NB4 (cell line): ENCODE data around the gene VWA3A.
A peak's percentile ranks its signal among the peaks of the same experiment; 100 is the strongest.
"Not testable (repeated sequence)": the region's sequence is repeated elsewhere in the genome, so short reads cannot be mapped to it uniquely, and the experiment has no call there.

Experiments used
- DNase-seq: peaks from one replicate; pipeline ENCODE4 v3.0.0; 2010; ENCODE audit warnings: low read depth
- H3K4me3 ChIP-seq: one replicate; pipeline ENCODE4 v1.5.1; 2011; ENCODE audit warnings: mild to moderate bottlenecking, low read depth, low read length, moderate library complexity
- MYC ChIP-seq: IDR thresholded peaks from 2 replicates; pipeline ENCODE4 v1.6.1; 2011; ENCODE audit warnings: low read depth, low read length
- POLR2A ChIP-seq: IDR thresholded peaks from 2 replicates; pipeline ENCODE4 v1.6.1; 2011; ENCODE audit warnings: mild to moderate bottlenecking; ENCODE audit not compliant: insufficient read length; ENCODE audit errors: extremely low read depth
- TF ChIP-seq, protein P1 (sequence below): IDR thresholded peaks from one replicate; pipeline ENCODE4 v1.5.1; 2012; ENCODE audit warnings: low read depth, low read length
- TF ChIP-seq, protein P2 (sequence below): IDR thresholded peaks from 2 replicates; pipeline ENCODE4 v1.6.1; 2011; ENCODE audit warnings: low read depth, low read length

Gene VWA3A

DNA sequence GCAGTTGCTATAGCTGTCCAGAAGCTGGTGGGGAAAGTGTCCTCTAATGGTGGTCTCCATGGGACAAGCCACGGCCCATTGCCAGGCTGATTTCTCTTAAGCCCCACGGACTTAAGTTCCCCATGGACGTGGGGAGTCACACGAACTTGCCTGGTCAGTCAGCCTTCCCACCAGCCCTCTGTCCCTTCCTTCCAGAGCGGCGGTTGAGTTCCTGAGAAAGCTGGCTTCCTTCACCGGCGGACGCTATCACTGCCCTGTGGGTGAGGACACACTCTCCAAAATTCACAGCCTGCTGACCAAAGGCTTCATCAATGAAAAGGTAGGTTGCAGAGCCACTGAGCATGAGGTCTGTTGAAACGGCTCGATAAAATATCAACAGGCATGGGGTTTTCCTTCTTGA is 60.0 kb downstream of the VWA3A start:
- TF ChIP-seq, protein P1, sequence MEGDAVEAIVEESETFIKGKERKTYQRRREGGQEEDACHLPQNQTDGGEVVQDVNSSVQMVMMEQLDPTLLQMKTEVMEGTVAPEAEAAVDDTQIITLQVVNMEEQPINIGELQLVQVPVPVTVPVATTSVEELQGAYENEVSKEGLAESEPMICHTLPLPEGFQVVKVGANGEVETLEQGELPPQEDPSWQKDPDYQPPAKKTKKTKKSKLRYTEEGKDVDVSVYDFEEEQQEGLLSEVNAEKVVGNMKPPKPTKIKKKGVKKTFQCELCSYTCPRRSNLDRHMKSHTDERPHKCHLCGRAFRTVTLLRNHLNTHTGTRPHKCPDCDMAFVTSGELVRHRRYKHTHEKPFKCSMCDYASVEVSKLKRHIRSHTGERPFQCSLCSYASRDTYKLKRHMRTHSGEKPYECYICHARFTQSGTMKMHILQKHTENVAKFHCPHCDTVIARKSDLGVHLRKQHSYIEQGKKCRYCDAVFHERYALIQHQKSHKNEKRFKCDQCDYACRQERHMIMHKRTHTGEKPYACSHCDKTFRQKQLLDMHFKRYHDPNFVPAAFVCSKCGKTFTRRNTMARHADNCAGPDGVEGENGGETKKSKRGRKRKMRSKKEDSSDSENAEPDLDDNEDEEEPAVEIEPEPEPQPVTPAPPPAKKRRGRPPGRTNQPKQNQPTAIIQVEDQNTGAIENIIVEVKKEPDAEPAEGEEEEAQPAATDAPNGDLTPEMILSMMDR = no peak
- TF ChIP-seq, protein P2, sequence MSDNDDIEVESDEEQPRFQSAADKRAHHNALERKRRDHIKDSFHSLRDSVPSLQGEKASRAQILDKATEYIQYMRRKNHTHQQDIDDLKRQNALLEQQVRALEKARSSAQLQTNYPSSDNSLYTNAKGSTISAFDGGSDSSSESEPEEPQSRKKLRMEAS = no peak
- TF ChIP-seq MYC (no peak), POLR2A (no peak)
- DNase-seq = no peak
- H3K4me3 ChIP-seq = no peak overlapping the region

GRCh38 chr16:22153078-22153477 is 60.7 kb downstream of the VWA3A start:
- peak; percentile 16 for DNase-seq
- not testable (repeated sequence) for H3K4me3 ChIP-seq

DNA sequence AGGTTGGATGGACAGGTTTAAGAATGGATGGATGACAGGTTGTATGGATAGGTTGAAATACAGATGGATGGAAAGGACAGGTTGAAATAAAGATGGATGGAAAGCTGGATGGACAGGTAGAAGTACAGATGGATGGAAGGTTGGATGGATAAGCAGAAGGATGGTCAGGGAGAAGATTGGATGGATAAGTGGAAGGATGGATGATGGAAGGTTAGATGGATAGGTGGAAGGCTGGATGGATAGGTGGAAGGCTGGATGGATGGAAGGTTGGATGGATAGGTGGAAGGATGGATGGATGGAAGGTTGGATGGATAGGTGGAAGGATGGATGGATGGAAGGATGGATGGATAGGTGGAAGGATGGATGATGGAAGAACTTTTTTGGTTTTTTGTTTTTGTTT is 69.1 kb downstream of the VWA3A start:
- H3K4me3 ChIP-seq = no peak overlapping the region
- no peak for DNase-seq
- TF ChIP-seq MYC (no peak), POLR2A (no peak)
- TF ChIP-seq, protein P1 = no peak
- TF ChIP-seq, protein P2 = no peak

- TF ChIP-seq MYC (no peak), POLR2A (no peak)
- TF ChIP-seq, protein P2 = no peak
- TF ChIP-seq, protein P1 = no peak
- DNase-seq = no peak
- no peak within 1 kb of the TSS for H3K4me3 ChIP-seq
Measured at GRCh38 chr16:22161999-22162655, 69.8 kb downstream of the VWA3A start, which contains the start of gene SDR42E2. SDR42E2 (plus strand) TSS chr16:22162506; CDS start chr16:22165583, 3,077 bp downstream.

DNA sequence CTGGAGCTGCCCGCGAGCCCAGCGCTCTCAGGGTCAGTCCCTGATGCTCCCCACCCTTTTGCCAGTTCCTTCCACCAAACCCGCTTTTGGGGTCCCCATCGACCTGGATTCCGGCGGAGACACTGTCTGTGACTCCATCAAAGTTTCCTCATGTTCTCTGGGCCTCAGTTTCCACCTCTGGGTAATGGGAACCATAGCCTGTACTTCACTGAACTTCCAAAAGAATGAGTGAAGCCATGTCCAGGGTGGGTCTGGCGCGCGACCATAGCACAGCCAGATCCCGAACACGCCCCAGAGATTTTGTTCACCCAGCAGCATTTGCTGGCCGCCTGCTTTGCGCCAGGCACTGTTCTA is 70.3 kb downstream of the VWA3A start:
- H3K4me3 ChIP-seq = no peak overlapping the region
- DNase-seq = no peak
- TF ChIP-seq, protein P2 = no peak

DNA sequence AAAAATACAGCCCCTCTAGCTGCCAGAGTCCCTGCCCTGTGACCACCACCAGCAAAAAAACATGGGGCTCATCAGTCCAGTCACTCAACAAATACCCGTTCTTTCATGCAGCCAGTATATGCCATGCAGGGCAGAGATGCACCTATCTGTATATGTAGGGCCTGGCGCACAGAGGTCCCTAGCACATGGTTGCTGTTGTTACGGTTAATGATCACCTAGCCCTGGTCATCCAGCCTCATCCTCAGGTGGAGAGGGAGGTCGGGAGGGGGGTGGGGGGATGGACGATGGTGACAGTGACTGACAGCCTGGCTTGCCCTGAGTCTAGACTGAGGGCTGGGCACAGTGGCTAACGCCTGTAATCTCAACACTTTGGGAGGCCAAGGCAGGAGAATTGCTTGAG is 71.5 kb downstream of the VWA3A start:
- TF ChIP-seq MYC = no peak
- TF ChIP-seq, protein P1 = no peak
- no peak for TF ChIP-seq POLR2A
- TF ChIP-seq, protein P2 = no peak
- no peak overlapping the region for H3K4me3 ChIP-seq
- DNase-seq = no peak

DNA sequence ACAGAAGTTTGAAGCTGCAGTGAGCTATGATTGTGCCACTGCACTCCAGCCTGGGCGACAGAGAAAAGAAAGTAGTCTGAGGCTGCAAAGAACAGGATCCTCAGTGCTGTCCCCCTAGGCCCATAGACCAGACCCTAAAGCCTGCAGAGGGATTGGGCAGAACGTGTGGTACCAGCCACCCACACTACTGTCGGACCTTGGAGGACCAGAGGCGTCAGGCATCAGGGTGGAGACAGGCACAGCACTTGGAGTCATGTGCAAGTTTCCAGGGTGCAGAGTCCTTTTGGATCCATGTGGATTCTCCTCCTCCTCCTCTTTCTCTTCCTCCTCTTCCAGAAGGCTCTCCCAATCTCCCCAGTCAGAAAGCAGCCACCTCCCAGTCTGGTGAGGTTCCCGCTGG is 72.1 kb downstream of the VWA3A start:
- TF ChIP-seq, protein P2 = no peak
- no peak for TF ChIP-seq POLR2A
- TF ChIP-seq, protein P1 = no peak
- TF ChIP-seq MYC = no peak
- H3K4me3 ChIP-seq = no peak overlapping the region

More for the DNA sequence above, 72.1 kb downstream of the VWA3A start:
- no peak for DNase-seq
